ENCODE data around the gene OMA1.

The OMA1 gene

GRCh38 chr1:58591806-58592205 is 45.3 kb upstream of the OMA1 start:
- H3K9ac ChIP-seq (ENCODE audit: low read length): no peak overlapping the region
- no peak overlapping the region for H3K27ac ChIP-seq (ENCODE audit: low read depth, low read length, poor library complexity, severe bottlenecking)
- no peak overlapping the region for H3K4me2 ChIP-seq (ENCODE audit: low read length)

DNA sequence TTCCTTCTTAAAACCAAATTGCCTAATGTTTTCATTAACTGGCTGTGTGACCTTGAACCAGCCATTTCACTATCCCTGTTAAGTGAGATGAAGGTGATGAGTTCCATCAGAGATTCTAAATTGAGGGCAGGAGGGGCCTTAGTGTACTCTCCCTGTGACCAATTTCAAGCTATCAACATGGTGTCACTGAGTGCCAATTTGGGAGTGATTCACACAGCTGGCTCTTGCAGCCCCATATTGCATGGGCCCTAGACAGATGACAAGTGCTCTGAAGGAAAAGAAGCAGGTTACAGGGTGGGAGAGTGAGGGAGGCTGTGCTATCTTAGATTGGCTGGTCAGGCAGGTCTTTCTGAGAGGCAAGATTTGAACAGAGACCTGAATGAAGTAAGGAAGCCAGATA is 43.5 kb upstream of the OMA1 start:
- no peak for TF ChIP-seq EZH2 (IDR thresholded peaks at IDR 0.05; ENCODE audit: borderline replicate concordance, low read length)
- no peak for TF ChIP-seq CTCF (IDR thresholded peaks at IDR 0.05; ENCODE audit: low read length)
- no peaks in the 10 kb centered on the region for H3F3A ChIP-seq (ENCODE audit: insufficient read depth, low read length)

More at GRCh38 chr1:58591806-58592205, 45.3 kb upstream of the OMA1 start:
- no peaks in the 10 kb centered on the region for H3F3A ChIP-seq (ENCODE audit: insufficient read depth, low read length)
- no peak overlapping the region for H3K4me3 ChIP-seq (ENCODE audit: low read depth, low read length, poor library complexity, severe bottlenecking)
- H3K79me2 ChIP-seq (ENCODE audit: insufficient read depth, low read length): no peaks in the 10 kb centered on the region
- no peaks in the 10 kb centered on the region for H3K9me3 ChIP-seq (ENCODE audit: low read length)
- TF ChIP-seq CTCF (IDR thresholded peaks at IDR 0.05; ENCODE audit: low read length) (no peak), EZH2 (IDR thresholded peaks at IDR 0.05; ENCODE audit: borderline replicate concordance, low read length) (no peak)
- H4K20me1 ChIP-seq (ENCODE audit: insufficient read depth, low read length): no peaks in the 10 kb centered on the region
- H3K27me3 ChIP-seq (ENCODE audit: insufficient read depth, low read length): 0 out of 2 replicates have a peak, but pooled peaks cover 5% of the 10 kb centered on the region
- H3K4me1 ChIP-seq (ENCODE audit: insufficient read depth, low read length, severe bottlenecking): no peaks in the 10 kb centered on the region
- no peaks in the 10 kb centered on the region for H3K9me2 ChIP-seq (ENCODE audit: low read depth, low read length)
- no peak overlapping the region for H2AFZ ChIP-seq (ENCODE audit: low read length)
- no peaks in the 10 kb centered on the region for H3K36me3 ChIP-seq (ENCODE audit: insufficient read depth, low read length)

GRCh38 chr1:58588396-58588795 is 41.9 kb upstream of the OMA1 start:
- H3K36me3 ChIP-seq (ENCODE audit: insufficient read depth, low read length): no peaks in the 10 kb centered on the region
- TF ChIP-seq EZH2 (IDR thresholded peaks at IDR 0.05; ENCODE audit: borderline replicate concordance, low read length) (no peak), CTCF (IDR thresholded peaks at IDR 0.05; ENCODE audit: low read length) (no peak)
- no peaks in the 10 kb centered on the region for H3K4me1 ChIP-seq (ENCODE audit: insufficient read depth, low read length, severe bottlenecking)
- no peak overlapping the region for H3K27ac ChIP-seq (ENCODE audit: low read depth, low read length, poor library complexity, severe bottlenecking)
- no peak overlapping the region for H2AFZ ChIP-seq (ENCODE audit: low read length)
- 0 out of 2 replicates have a peak, but pooled peaks cover 3% of the 10 kb centered on the region for H3K27me3 ChIP-seq (ENCODE audit: insufficient read depth, low read length)
- no peaks in the 10 kb centered on the region for H3K79me2 ChIP-seq (ENCODE audit: insufficient read depth, low read length)
- no peaks in the 10 kb centered on the region for H3K9me3 ChIP-seq (ENCODE audit: low read length)
- H3K9me2 ChIP-seq (ENCODE audit: low read depth, low read length): no peaks in the 10 kb centered on the region
- no peak overlapping the region for H3K4me2 ChIP-seq (ENCODE audit: low read length)
- no peaks in the 10 kb centered on the region for H4K20me1 ChIP-seq (ENCODE audit: insufficient read depth, low read length)
- H3K4me3 ChIP-seq (ENCODE audit: low read depth, low read length, poor library complexity, severe bottlenecking): no peak overlapping the region
- H3F3A ChIP-seq (ENCODE audit: insufficient read depth, low read length): no peaks in the 10 kb centered on the region
- H3K9ac ChIP-seq (ENCODE audit: low read length): no peak overlapping the region

More for the DNA sequence above, 43.5 kb upstream of the OMA1 start:
- Histone ChIP-seq H3K9me3 (ENCODE audit: low read length) (no peaks in the 10 kb centered on the region), H3K4me1 (ENCODE audit: insufficient read depth, low read length, severe bottlenecking) (no peaks in the 10 kb centered on the region), H3K4me2 (ENCODE audit: low read length) (no peak overlapping the region), H3K9me2 (ENCODE audit: low read depth, low read length) (no peaks in the 10 kb centered on the region), H3K4me3 (ENCODE audit: low read depth, low read length, poor library complexity, severe bottlenecking) (no peak overlapping the region), H3K27me3 (ENCODE audit: insufficient read depth, low read length) (0 out of 2 replicates have a peak, but pooled peaks cover 5% of the 10 kb centered on the region), H3K27ac (ENCODE audit: low read depth, low read length, poor library complexity, severe bottlenecking) (no peak overlapping the region), H3K36me3 (ENCODE audit: insufficient read depth, low read length) (no peaks in the 10 kb centered on the region), H3K79me2 (ENCODE audit: insufficient read depth, low read length) (no peaks in the 10 kb centered on the region), H3K9ac (ENCODE audit: low read length) (no peak overlapping the region), H2AFZ (ENCODE audit: low read length) (no peak overlapping the region), H4K20me1 (ENCODE audit: insufficient read depth, low read length) (no peaks in the 10 kb centered on the region)
